B cell (primary cell): ENCODE data around the gene CACNA2D3.

Experiments
- CTCF ChIP-seq: fragments of 200-600 bp; IDR thresholded peaks from one replicate; pipeline ENCODE4 v1.8.0; 2022; ENCODE audit warnings: antibody characterized with exemption, mild to moderate bottlenecking
- EZH2 ChIP-seq: IDR thresholded peaks from 2 replicates; pipeline ENCODE4 v1.6.1; 2012; ENCODE audit warnings: borderline replicate concordance, low read depth, mild to moderate bottlenecking, moderate library complexity, low read length; ENCODE audit not compliant: insufficient read depth, poor library complexity, severe bottlenecking

GRCh38 chr3:55060896-55061719 is 938.8 kb downstream of the CACNA2D3 start:
- TF ChIP-seq CTCF, result no peak
- TF ChIP-seq EZH2, result no peak
